B cell (primary cell): Measurements from ENCODE around the gene NFIC.

Source experiments
- EZH2 ChIP-seq: IDR thresholded peaks from 2 replicates; pipeline ENCODE4 v1.6.1; 2012; ENCODE audit warnings: borderline replicate concordance, low read depth, mild to moderate bottlenecking, moderate library complexity, low read length; ENCODE audit not compliant: insufficient read depth, poor library complexity, severe bottlenecking
- TF ChIP-seq, protein P1 (sequence below): fragments of 200-600 bp; IDR thresholded peaks from one replicate; pipeline ENCODE4 v1.8.0; 2022; ENCODE audit warnings: antibody characterized with exemption, mild to moderate bottlenecking

DNA sequence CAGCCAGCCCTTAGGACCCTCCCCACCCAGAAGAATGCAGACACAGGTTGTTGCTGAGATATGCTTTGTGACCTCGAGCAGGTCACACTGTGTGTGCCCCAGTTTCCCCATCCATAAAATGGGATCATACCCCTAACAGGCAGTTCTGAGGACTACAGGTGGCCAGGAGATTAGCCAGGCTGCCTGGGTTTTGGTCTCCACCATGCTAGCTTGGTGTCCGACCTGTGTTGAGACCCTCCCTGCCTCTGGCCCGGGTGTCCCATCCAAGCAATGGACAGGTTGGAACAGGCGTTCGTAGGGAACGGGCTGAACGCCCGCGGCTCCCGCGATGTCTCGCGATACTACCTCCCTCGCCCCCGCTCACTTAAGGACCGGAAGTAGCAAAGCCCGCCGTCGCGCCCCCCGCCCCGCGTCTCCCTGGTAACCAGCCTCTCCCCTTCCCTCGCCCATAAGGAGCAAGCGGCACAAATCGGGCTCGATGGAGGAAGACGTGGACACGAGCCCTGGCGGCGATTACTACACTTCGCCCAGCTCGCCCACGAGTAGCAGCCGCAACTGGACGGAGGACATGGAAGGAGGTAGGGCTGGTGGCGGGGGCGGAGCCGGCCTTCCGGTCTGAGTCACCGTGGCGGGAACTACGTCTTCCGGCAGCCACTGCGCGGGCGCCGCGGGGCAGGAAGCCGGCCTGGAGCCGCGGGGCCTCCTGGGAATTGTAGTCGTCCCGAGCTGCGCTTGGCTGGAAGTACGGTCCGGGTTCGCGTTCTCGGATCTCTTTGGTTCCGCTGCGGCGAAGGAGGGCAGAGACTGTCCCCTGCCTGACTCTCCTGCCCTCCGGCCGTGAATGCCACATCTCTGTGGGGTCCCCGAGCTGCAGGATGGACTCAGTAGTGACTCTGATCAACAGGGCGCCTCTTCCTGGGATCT lies 68.5 kb downstream of the NFIC start:
- TF ChIP-seq, protein P1, sequence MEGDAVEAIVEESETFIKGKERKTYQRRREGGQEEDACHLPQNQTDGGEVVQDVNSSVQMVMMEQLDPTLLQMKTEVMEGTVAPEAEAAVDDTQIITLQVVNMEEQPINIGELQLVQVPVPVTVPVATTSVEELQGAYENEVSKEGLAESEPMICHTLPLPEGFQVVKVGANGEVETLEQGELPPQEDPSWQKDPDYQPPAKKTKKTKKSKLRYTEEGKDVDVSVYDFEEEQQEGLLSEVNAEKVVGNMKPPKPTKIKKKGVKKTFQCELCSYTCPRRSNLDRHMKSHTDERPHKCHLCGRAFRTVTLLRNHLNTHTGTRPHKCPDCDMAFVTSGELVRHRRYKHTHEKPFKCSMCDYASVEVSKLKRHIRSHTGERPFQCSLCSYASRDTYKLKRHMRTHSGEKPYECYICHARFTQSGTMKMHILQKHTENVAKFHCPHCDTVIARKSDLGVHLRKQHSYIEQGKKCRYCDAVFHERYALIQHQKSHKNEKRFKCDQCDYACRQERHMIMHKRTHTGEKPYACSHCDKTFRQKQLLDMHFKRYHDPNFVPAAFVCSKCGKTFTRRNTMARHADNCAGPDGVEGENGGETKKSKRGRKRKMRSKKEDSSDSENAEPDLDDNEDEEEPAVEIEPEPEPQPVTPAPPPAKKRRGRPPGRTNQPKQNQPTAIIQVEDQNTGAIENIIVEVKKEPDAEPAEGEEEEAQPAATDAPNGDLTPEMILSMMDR, result no peak
- no peak for TF ChIP-seq EZH2
